WTC11 (cell line): ENCODE measurements around the gene NCK1. TPM values are rescaled to one million over a fixed set of nuclear protein-coding genes. Genes with fewer than 3 reads are reported as not detected.

Experiments
- ATAC-seq: fragments of 200-7000 bp; cut with Tn5 transposase; 2 replicates; pipeline ENCODE4 v1.10.0; 2021; ENCODE audit warnings: mild to moderate bottlenecking, moderate library complexity
- CTCF ChIA-PET: fragments of 300-600 bp; sonication (Branson Sonifier 250); formaldehyde crosslinking; loops from one replicate; lab custom pipeline; 2021; ENCODE audit warnings: antibody characterized with exemption; lab: Charles Lee
- POLR2A ChIA-PET: fragments of 350-600 bp; sonication (Branson Sonifier 250); formaldehyde crosslinking; loops from one replicate; lab custom pipeline; 2021; ENCODE audit warnings: antibody characterized with exemption; lab: Charles Lee
- DNase-seq: peaks from one replicate; pipeline ENCODE4 v3.0.0; 2021; ENCODE audit warnings: low spot score
- H3K27ac Mint-ChIP-seq: 2 replicates; pipeline ENCODE4 v1.8.0; 2021; ENCODE audit warnings: mixed read lengths
- H3K27me3 Mint-ChIP-seq: 2 replicates; pipeline ENCODE4 v1.8.0; 2021; ENCODE audit warnings: low read depth, mild to moderate bottlenecking, moderate library complexity, mixed read lengths
- H3K36me3 Mint-ChIP-seq: 2 replicates; pipeline ENCODE4 v1.8.0; 2021; ENCODE audit warnings: mixed read lengths
- H3K4me1 Mint-ChIP-seq: 2 replicates; pipeline ENCODE4 v1.8.0; 2022; ENCODE audit warnings: mixed read lengths
- H3K4me3 Mint-ChIP-seq: 2 replicates; pipeline ENCODE4 v1.8.0; 2021; ENCODE audit warnings: mild to moderate bottlenecking, moderate library complexity, mixed read lengths
- H3K9me3 Mint-ChIP-seq: 2 replicates; pipeline ENCODE4 v1.8.0; 2021; ENCODE audit warnings: mixed read lengths
- ETV6 ChIP-seq: sonication (generic); formaldehyde crosslinking; IDR thresholded peaks from 2 replicates; pipeline ENCODE4 v1.8.1; 2022; ENCODE audit warnings: mild to moderate bottlenecking, missing genetic modification reagents
- FOXP1 ChIP-seq: sonication (generic); formaldehyde crosslinking; IDR thresholded peaks from 2 replicates; pipeline ENCODE4 v1.8.0; 2022; ENCODE audit warnings: missing genetic modification reagents, mild to moderate bottlenecking, moderate library complexity, borderline replicate concordance
- MYBL2 ChIP-seq: sonication (generic); formaldehyde crosslinking; IDR thresholded peaks from 2 replicates; pipeline ENCODE4 v1.8.1; 2023; ENCODE audit warnings: mild to moderate bottlenecking, moderate library complexity, missing genetic modification reagents
- TP53 ChIP-seq: sonication (generic); formaldehyde crosslinking; IDR thresholded peaks from 2 replicates; pipeline ENCODE4 v1.8.1; 2023; ENCODE audit warnings: mild to moderate bottlenecking, missing genetic modification reagents
- ZNF671 ChIP-seq: fragments of 250-450 bp; sonication (Bioruptor Pico); IDR thresholded peaks from 2 replicates; pipeline ENCODE4 v1.8.0; 2021; ENCODE audit warnings: mild to moderate bottlenecking
- total RNA-seq: library from RNA; stranded (reverse); gene quantifications from 3 replicates; pipeline ENCODE4 v1.2.3, GENCODE V29; 2021
- TF ChIP-seq, protein P1 (sequence below): fragments of 250-450 bp; sonication (Bioruptor Pico); IDR thresholded peaks from 2 replicates; pipeline ENCODE4 v2.1.2; 2022; ENCODE audit warnings: mild to moderate bottlenecking, moderate library complexity
- TF ChIP-seq, protein P2 (sequence below): fragments of 250-450 bp; sonication (Bioruptor Pico); IDR thresholded peaks from 2 replicates; pipeline ENCODE4 v1.9.0; 2021; ENCODE audit warnings: mild to moderate bottlenecking
- TF ChIP-seq, protein P3 (sequence below): sonication (generic); formaldehyde crosslinking; IDR thresholded peaks from 2 replicates; pipeline ENCODE4 v1.8.1; 2023; ENCODE audit warnings: mild to moderate bottlenecking, missing genetic modification reagents, borderline replicate concordance
- TF ChIP-seq, protein P4 (sequence below): sonication (generic); formaldehyde crosslinking; IDR thresholded peaks from 2 replicates; pipeline ENCODE4 v1.8.0; 2022; ENCODE audit warnings: mild to moderate bottlenecking, missing genetic modification reagents
- TF ChIP-seq, protein P5 (sequence below): fragments of 250-450 bp; sonication (Bioruptor Pico); IDR thresholded peaks from 2 replicates; pipeline ENCODE4 v1.8.0; 2021; ENCODE audit warnings: mild to moderate bottlenecking
- TF ChIP-seq, protein P6 (sequence below): sonication (generic); formaldehyde crosslinking; IDR thresholded peaks from 2 replicates; pipeline ENCODE4 v1.8.0; 2022; ENCODE audit warnings: missing genetic modification reagents

Gene NCK1
- total RNA-seq, 1 experiment from 2014 or later: 28.9 TPM

DNA sequence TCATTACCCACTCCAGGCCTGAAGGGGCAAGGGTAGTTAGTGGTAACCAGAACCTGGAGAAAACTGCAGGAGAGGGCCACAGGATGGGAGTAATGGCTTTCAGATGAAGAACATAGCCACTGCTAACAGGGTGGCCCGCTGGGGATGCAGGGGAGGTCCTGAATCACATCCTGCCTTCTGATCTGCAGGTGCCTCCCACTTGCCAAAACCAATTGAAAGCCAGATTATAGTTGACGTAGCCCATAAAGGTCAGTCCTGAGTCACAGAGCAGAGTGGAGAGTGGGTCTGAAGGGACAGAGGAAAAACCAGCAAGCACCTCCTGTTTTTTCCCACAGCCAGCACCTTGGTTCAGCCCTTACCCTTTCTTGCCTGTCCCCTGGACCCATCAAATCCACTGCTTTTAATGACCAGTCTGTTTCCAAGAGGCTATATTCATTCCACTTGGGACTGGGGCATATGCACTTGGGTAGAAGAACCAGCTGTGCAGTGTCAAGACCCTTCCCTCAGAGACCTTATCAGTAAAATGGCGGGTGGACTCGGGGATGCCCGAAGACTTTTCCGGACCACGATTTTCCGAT is 43.7 kb upstream of the NCK1 start (continued):
- TF ChIP-seq, protein P1, sequence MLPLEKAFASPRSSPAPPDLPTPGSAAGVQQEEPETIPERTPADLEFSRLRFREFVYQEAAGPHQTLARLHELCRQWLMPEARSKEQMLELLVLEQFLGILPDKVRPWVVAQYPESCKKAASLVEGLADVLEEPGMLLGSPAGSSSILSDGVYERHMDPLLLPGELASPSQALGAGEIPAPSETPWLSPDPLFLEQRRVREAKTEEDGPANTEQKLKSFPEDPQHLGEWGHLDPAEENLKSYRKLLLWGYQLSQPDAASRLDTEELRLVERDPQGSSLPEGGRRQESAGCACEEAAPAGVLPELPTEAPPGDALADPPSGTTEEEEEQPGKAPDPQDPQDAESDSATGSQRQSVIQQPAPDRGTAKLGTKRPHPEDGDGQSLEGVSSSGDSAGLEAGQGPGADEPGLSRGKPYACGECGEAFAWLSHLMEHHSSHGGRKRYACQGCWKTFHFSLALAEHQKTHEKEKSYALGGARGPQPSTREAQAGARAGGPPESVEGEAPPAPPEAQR (CRISPR knock-in tag): no peak
- TF ChIP-seq, protein P2, sequence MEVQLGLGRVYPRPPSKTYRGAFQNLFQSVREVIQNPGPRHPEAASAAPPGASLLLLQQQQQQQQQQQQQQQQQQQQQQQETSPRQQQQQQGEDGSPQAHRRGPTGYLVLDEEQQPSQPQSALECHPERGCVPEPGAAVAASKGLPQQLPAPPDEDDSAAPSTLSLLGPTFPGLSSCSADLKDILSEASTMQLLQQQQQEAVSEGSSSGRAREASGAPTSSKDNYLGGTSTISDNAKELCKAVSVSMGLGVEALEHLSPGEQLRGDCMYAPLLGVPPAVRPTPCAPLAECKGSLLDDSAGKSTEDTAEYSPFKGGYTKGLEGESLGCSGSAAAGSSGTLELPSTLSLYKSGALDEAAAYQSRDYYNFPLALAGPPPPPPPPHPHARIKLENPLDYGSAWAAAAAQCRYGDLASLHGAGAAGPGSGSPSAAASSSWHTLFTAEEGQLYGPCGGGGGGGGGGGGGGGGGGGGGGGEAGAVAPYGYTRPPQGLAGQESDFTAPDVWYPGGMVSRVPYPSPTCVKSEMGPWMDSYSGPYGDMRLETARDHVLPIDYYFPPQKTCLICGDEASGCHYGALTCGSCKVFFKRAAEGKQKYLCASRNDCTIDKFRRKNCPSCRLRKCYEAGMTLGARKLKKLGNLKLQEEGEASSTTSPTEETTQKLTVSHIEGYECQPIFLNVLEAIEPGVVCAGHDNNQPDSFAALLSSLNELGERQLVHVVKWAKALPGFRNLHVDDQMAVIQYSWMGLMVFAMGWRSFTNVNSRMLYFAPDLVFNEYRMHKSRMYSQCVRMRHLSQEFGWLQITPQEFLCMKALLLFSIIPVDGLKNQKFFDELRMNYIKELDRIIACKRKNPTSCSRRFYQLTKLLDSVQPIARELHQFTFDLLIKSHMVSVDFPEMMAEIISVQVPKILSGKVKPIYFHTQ (CRISPR knock-in tag): no peak
- TF ChIP-seq, protein P3, sequence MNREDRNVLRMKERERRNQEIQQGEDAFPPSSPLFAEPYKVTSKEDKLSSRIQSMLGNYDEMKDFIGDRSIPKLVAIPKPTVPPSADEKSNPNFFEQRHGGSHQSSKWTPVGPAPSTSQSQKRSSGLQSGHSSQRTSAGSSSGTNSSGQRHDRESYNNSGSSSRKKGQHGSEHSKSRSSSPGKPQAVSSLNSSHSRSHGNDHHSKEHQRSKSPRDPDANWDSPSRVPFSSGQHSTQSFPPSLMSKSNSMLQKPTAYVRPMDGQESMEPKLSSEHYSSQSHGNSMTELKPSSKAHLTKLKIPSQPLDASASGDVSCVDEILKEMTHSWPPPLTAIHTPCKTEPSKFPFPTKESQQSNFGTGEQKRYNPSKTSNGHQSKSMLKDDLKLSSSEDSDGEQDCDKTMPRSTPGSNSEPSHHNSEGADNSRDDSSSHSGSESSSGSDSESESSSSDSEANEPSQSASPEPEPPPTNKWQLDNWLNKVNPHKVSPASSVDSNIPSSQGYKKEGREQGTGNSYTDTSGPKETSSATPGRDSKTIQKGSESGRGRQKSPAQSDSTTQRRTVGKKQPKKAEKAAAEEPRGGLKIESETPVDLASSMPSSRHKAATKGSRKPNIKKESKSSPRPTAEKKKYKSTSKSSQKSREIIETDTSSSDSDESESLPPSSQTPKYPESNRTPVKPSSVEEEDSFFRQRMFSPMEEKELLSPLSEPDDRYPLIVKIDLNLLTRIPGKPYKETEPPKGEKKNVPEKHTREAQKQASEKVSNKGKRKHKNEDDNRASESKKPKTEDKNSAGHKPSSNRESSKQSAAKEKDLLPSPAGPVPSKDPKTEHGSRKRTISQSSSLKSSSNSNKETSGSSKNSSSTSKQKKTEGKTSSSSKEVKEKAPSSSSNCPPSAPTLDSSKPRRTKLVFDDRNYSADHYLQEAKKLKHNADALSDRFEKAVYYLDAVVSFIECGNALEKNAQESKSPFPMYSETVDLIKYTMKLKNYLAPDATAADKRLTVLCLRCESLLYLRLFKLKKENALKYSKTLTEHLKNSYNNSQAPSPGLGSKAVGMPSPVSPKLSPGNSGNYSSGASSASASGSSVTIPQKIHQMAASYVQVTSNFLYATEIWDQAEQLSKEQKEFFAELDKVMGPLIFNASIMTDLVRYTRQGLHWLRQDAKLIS (CRISPR knock-in tag): no peak

DNA sequence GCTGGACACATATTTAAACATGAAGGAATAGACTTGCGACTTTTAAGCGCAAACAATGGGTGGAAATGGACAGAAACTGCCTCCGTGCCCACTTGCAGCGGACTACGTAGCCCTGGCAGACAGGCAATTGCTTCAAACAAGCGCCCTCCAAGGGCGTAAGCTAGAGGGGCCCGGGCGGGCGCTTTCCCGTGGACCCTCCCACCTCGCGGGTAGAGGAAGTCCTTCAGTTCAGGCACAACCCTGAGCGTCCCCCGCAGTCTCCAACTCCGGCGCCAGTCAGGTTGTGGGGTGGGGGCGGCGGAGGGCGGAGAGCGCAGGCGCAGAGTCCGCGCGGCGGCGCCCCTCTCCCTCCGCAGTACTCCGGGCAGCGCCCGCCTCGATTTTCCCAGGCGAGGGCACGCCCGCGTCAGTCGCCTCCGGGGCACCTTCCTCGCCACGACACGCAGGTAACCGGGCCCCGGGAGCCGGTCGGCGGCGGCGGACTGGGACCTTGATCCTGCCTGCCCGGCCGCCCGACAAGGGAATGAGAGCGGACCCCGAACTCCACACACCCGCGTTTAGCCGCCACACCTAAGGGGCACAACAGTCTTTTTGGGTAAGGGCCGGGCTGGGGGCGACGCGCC is 43.1 kb upstream of the NCK1 start, which contains the start of gene SLC35G2:
SLC35G2 (plus strand) TSS at position 358 of the 623 bp plus-strand sequence. CDS start 35,335 bp downstream, outside the sequence.
- POLR2A ChIA-PET: interaction anchor here (0.5 kb wide), 1 partner anchor 620 kb away, joined by 12 read pairs; no protein-coding TSS in a partner anchor
- Mint-ChIP-seq H3K4me1 (peaks cover 24% of the 10 kb centered on the region), H3K9me3 (peaks cover 16% of the 10 kb centered on the region), H3K27ac (peak within 1 kb of the TSS; percentile 54; the same call in 1 of the 2 replicates), H3K4me3 (peak within 1 kb of the TSS; percentile 87), H3K36me3 (peaks cover 11% of the 10 kb centered on the region), H3K27me3 (peaks cover 31% of the 10 kb centered on the region)
- DNase-seq (peak; percentile 78), ATAC-seq (peak; percentile 78)
- CTCF ChIA-PET: interaction anchor here (1.0 kb wide), 2 partner anchors 67 to 195 kb away, joined by 4 to 6 read pairs; partner anchors contain the start of gene STAG1
- TF ChIP-seq ZNF671 (CRISPR knock-in tag): no peak
- 0 out of 2 replicates have a peak, but pooled peaks have one; percentile 31 for TF ChIP-seq TP53 (CRISPR knock-in tag)
- TF ChIP-seq, protein P4, sequence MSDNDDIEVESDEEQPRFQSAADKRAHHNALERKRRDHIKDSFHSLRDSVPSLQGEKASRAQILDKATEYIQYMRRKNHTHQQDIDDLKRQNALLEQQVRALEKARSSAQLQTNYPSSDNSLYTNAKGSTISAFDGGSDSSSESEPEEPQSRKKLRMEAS (CRISPR knock-in tag): peak; percentile 13; the same call in 1 of the 2 replicates
- TF ChIP-seq, protein P5, sequence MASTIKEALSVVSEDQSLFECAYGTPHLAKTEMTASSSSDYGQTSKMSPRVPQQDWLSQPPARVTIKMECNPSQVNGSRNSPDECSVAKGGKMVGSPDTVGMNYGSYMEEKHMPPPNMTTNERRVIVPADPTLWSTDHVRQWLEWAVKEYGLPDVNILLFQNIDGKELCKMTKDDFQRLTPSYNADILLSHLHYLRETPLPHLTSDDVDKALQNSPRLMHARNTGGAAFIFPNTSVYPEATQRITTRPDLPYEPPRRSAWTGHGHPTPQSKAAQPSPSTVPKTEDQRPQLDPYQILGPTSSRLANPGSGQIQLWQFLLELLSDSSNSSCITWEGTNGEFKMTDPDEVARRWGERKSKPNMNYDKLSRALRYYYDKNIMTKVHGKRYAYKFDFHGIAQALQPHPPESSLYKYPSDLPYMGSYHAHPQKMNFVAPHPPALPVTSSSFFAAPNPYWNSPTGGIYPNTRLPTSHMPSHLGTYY (CRISPR knock-in tag): no peak
- TF ChIP-seq FOXP1 (CRISPR knock-in tag): peak; percentile 26; the same call in 1 of the 2 replicates
- TF ChIP-seq, protein P6, sequence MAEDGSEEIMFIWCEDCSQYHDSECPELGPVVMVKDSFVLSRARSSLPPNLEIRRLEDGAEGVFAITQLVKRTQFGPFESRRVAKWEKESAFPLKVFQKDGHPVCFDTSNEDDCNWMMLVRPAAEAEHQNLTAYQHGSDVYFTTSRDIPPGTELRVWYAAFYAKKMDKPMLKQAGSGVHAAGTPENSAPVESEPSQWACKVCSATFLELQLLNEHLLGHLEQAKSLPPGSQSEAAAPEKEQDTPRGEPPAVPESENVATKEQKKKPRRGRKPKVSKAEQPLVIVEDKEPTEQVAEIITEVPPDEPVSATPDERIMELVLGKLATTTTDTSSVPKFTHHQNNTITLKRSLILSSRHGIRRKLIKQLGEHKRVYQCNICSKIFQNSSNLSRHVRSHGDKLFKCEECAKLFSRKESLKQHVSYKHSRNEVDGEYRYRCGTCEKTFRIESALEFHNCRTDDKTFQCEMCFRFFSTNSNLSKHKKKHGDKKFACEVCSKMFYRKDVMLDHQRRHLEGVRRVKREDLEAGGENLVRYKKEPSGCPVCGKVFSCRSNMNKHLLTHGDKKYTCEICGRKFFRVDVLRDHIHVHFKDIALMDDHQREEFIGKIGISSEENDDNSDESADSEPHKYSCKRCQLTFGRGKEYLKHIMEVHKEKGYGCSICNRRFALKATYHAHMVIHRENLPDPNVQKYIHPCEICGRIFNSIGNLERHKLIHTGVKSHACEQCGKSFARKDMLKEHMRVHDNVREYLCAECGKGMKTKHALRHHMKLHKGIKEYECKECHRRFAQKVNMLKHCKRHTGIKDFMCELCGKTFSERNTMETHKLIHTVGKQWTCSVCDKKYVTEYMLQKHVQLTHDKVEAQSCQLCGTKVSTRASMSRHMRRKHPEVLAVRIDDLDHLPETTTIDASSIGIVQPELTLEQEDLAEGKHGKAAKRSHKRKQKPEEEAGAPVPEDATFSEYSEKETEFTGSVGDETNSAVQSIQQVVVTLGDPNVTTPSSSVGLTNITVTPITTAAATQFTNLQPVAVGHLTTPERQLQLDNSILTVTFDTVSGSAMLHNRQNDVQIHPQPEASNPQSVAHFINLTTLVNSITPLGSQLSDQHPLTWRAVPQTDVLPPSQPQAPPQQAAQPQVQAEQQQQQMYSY (CRISPR knock-in tag): no peak
- TF ChIP-seq, protein P3 (CRISPR knock-in tag): no peak
- TF ChIP-seq ETV6 (CRISPR knock-in tag): 0 out of 2 replicates have a peak, but pooled peaks have one; percentile 19
- TF ChIP-seq, protein P2 (CRISPR knock-in tag): no peak
- TF ChIP-seq MYBL2 (CRISPR knock-in tag): no peak
